ENCODE data around the gene PM20D1. TPM values are rescaled to one million over a fixed set of nuclear protein-coding genes. Genes with fewer than 3 reads are reported as not detected.

PM20D1 gene
- polyA plus RNA-seq, 1 donor from 2014 or later: not detected

GRCh38 chr1:205810448-205811157 lies 39.3 kb downstream of the PM20D1 start:
- H4K20me1 ChIP-seq (ENCODE audit: insufficient read depth): no peaks in the 10 kb centered on the region
- H3K9ac ChIP-seq (ENCODE audit: low read length): no peak overlapping the region
- no peak overlapping the region for H3K4me2 ChIP-seq (ENCODE audit: low read length)

GRCh38 chr1:205809942-205810345 lies 40.0 kb downstream of the PM20D1 start:
- Histone ChIP-seq H3F3A (ENCODE audit: insufficient read depth, low read length, poor library complexity, severe bottlenecking) (no peaks in the 10 kb centered on the region), H3K79me2 (replicated peaks; ENCODE audit: insufficient read depth, low read length) (no peaks in the 10 kb centered on the region), H3K4me3 (ENCODE audit: low read length) (peak overlapping the region; percentile 18), H4K20me1 (ENCODE audit: insufficient read depth) (no peaks in the 10 kb centered on the region), H3K9me3 (ENCODE audit: low read length) (no peaks in the 10 kb centered on the region), H3K27me3 (ENCODE audit: insufficient read depth, low read depth, low read length) (no peaks in the 10 kb centered on the region), H3K9me2 (ENCODE audit: insufficient read depth, low read length) (no peaks in the 10 kb centered on the region), H3K36me3 (ENCODE audit: insufficient read depth, low read length) (no peaks in the 10 kb centered on the region), H3K4me2 (ENCODE audit: low read length) (no peak overlapping the region), H3K9ac (ENCODE audit: low read length) (no peak overlapping the region), H2AFZ (ENCODE audit: low read depth, low read length) (no peak overlapping the region), H3K27ac (ENCODE audit: low read length) (no peak overlapping the region)
- no peak for TF ChIP-seq CTCF (IDR thresholded peaks at IDR 0.05; ENCODE audit: poor library complexity, severe bottlenecking)
- TF ChIP-seq POLR2AphosphoS5 (IDR thresholded peaks at IDR 0.05): no peak
- TF ChIP-seq EZH2 (IDR thresholded peaks at IDR 0.05; ENCODE audit: borderline replicate concordance, insufficient read depth, low read length, poor library complexity, severe bottlenecking): no peak
- TF ChIP-seq TAF1 (IDR thresholded peaks at IDR 0.05; ENCODE audit: low read depth): no peak
- TF ChIP-seq MXI1 (conservative IDR thresholded peaks at IDR 0.05; ENCODE audit: poor library complexity, severe bottlenecking): no peak

More at GRCh38 chr1:205810448-205811157, 39.3 kb downstream of the PM20D1 start:
- H3K36me3 ChIP-seq (ENCODE audit: insufficient read depth, low read length): no peaks in the 10 kb centered on the region
- no peaks in the 10 kb centered on the region for H3K27me3 ChIP-seq (ENCODE audit: insufficient read depth, low read depth, low read length)
- no peaks in the 10 kb centered on the region for H3K9me2 ChIP-seq (ENCODE audit: insufficient read depth, low read length)
- no peaks in the 10 kb centered on the region for H3K9me3 ChIP-seq (ENCODE audit: low read length)
- no peak overlapping the region for H2AFZ ChIP-seq (ENCODE audit: low read depth, low read length)
- H3K4me3 ChIP-seq (ENCODE audit: low read length): peak overlapping the region; percentile 94
- H3K79me2 ChIP-seq (replicated peaks; ENCODE audit: insufficient read depth, low read length): no peaks in the 10 kb centered on the region
- H3F3A ChIP-seq (ENCODE audit: insufficient read depth, low read length, poor library complexity, severe bottlenecking): no peaks in the 10 kb centered on the region
- no peak for TF ChIP-seq POLR2AphosphoS5 (IDR thresholded peaks at IDR 0.05)
- TF ChIP-seq EP300 (conservative IDR thresholded peaks at IDR 0.05; ENCODE audit: poor library complexity, severe bottlenecking): no peak
- no peak for TF ChIP-seq TAF1 (IDR thresholded peaks at IDR 0.05; ENCODE audit: low read depth)
- no peak for TF ChIP-seq CTCF (IDR thresholded peaks at IDR 0.05; ENCODE audit: poor library complexity, severe bottlenecking)
- no peak for TF ChIP-seq RAD21 (conservative IDR thresholded peaks at IDR 0.05)
- no peak for TF ChIP-seq MXI1 (conservative IDR thresholded peaks at IDR 0.05; ENCODE audit: poor library complexity, severe bottlenecking)
- no peak for TF ChIP-seq EZH2 (IDR thresholded peaks at IDR 0.05; ENCODE audit: borderline replicate concordance, insufficient read depth, low read length, poor library complexity, severe bottlenecking)
- no peak for TF ChIP-seq SMC3 (conservative IDR thresholded peaks at IDR 0.05; ENCODE audit: poor library complexity)
- no peak for TF ChIP-seq REST (IDR thresholded peaks at IDR 0.05; ENCODE audit: borderline replicate concordance)
- H3K27ac ChIP-seq (ENCODE audit: low read length): no peak overlapping the region

All from neural cell (in vitro differentiated cells).